C1 segment of cervical spinal cord (tissue), 14 donors: ENCODE results near the gene ZBTB33.

Experiments
- DNase-seq, 14 donors: peaks; one replicate each; lab custom pipeline; 2025; lab: John Stamatoyannopoulos, UW

Gene ZBTB33

GRCh38 chrX:120262859-120263708 lies 12.5 kb downstream of the ZBTB33 start:
- DNase-seq = peak in 5 of 14 donors; percentile 6 to 34 (median 26)

DNA sequence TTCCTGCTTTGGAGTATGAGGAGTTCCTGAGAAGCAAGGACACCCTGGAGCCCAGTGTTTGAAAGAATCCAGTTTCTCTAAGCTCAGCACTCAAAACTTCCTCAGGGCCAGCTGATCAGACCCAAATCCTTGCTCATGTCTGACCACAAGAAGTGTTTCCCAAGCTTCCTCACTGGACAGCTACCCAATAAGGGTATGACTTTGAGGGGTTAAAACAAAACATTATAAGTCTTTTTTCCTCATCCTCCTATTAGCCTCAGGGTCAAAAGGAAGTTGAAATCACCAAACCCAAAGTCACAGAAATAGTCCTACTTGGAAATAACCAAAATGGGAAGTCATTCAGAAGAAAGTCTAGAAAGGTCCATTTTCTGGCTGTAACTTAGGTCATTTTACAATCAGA lies 13.7 kb downstream of the ZBTB33 start:
- no peak for DNase-seq

DNA sequence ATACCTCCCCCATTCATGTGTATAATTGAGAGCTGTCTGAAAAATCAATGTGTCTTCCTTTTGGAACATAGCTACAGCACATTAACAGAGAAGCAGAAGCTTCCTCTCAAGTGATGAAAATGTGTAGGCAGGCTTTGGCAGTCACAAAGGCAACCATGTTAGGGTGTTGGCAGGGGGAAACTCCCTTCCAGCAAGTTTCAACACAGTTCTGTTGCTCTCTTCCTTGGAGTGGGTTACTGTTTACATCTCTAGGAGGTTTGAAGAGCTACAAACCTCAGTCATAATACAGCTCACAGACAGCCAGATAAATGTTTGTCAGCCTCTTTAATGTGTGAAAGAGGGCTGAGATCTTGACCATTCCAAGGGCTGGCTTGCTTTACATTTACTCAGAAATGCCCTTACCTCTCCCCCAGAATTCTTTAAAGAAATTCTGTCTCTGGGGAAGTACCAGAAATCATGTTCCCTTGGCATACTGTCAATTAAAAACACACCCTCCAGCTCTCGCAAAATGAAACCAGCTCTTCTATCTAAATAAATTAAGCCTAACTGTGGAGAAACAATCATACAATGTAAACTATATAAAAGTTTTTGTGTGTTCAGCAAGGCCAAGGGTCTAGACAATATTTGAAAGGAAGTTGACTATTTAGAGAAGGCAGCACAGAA lies 18.9 kb downstream of the ZBTB33 start:
- DNase-seq = no peak

DNA sequence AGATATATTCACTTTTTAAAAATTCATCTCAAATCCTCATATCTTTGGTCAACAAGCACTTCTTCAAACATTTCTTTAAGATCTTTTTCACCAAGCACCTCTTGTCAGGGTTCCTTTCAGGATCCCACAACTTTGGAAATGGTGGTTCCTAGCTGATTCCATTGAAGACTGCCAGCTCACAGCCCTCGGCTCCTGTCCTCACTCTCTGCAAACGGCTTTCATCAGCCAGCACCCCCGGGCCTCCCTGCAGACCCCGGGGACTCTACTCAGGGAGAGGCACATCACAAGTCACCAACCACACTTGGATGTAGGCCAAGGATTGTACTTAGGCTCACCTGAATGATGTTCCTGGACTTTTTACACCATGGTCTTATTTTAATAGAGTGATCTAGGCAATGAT lies 20.0 kb downstream of the ZBTB33 start:
- DNase-seq = no peak

DNA sequence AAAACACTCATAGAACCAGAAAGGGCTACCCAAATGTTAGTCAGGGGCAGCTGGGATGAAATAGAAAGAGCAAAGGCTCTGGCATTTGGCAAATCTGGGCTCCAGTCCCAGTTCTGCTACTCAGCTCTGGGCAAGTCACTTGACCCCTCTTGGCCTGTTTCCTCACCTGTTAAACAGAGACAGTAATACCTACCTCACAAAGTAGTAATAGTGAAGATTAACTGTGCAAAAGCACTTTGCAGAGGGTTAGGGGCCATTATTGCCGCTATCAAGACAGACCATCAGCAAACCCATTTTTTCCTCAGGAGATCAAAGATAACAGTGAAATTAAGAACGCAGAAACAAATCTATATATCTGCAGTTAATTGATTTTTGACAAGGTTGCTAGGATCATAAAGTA lies 20.6 kb downstream of the ZBTB33 start:
- no peak for DNase-seq

- DNase-seq = no peak
Measured at GRCh38 chrX:120274145-120274544, 23.5 kb downstream of the ZBTB33 start.

- DNase-seq = no peak
Measured at GRCh38 chrX:120274958-120275357, 24.3 kb downstream of the ZBTB33 start.

GRCh38 chrX:120281021-120281624 lies 30.5 kb downstream of the ZBTB33 start:
- DNase-seq = no peak

DNA sequence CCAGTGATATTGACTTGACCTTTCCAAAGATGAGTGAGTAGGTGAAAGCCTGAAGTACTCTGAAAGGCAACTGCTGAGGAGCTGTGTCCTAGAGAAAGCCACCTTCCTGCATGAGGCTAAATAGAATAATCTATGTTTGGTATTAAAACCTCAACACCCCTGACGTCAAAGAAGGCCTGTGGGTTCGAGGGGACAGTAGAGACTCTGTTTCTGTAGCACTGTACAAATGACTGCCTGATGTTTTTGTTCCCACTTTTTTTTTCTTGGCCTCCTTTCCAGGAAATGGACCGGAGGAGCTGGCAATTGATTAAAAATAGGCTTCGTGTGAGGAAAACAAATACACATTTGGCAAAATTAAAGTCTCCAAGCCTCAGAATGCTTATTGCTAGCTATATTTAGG lies 31.1 kb downstream of the ZBTB33 start:
- DNase-seq = no peak

GRCh38 chrX:120282697-120283096 lies 32.1 kb downstream of the ZBTB33 start:
- no peak for DNase-seq

- DNase-seq = no peak
Measured at GRCh38 chrX:120286733-120287512, 36.3 kb downstream of the ZBTB33 start.

DNA sequence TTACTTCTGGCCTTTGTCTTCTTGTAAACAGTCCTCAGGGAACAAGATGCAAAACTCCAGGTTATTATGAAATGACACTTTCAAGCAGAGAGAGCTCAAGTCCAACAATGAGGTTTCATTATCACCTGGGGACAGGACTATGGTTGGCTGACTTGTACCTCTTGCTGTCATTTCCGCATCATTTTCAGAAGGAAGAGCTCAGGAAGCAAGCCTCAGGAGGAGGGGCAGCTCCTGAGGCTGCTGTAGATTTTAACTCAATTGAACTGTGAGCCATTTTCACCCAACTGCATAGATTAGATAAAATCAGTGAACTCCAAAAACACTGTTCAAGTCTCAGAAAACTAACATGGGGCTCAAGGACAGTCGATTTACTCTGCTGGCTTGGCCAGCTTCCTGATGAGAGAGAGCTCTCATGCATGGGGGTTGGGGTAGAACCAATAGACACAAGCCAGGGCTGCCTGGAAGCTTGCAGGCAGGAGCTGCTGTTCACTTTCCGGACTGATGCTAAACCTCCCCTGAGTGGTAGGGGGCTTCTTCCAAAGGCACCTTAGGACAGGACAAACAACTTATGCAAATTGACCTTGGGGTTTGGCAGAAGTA lies 37.0 kb downstream of the ZBTB33 start:
- DNase-seq = peak in 1 of 14 donors; percentile 9

- no peak for DNase-seq
Measured at GRCh38 chrX:120290107-120290506, 39.5 kb downstream of the ZBTB33 start.

DNA sequence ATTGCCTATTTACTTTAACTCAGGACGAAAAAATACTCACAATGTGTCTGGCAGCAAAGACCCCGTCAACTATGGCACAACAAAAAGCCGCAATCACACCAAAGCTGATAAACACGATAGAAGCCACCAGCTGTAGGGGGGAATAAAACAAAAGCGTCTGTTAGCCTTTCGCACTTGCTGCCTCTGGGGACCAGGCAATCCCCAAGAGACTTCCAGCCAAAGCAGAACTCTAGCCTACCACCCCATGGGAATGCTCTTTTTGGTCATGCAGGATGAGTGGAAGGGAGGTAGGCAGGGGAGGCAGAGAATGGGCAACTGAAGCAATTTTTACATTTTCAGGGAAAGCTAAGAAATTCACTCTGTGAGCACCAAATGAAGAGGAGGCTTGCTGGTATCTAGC lies 40.6 kb downstream of the ZBTB33 start:
- no peak for DNase-seq

DNA sequence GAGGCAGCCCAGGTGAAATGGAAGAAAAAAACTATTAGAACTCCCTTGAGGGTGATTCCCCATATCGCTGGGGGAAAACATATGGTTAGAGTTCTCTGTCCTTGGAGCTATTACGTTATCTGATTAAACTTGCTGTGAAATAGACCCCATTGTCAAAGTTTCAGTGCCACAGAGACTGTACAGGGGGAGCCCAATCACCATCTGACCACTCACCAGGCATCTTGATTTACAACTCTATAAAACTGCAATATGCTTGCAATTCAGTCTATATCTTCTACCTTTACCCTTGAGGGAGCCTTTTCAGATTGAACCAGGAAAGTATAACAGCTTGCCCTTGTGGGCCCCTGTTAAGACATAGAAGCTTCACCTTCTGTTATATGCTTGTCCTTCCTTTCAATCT lies 42.4 kb downstream of the ZBTB33 start:
- no peak for DNase-seq

GRCh38 chrX:120294651-120295050 lies 44.0 kb downstream of the ZBTB33 start:
- DNase-seq = no peak

- no peak for DNase-seq
Measured at GRCh38 chrX:120297923-120298322, 47.3 kb downstream of the ZBTB33 start.

GRCh38 chrX:120299928-120300327 lies 49.3 kb downstream of the ZBTB33 start:
- DNase-seq = no peak

GRCh38 chrX:120301497-120301896 lies 50.9 kb downstream of the ZBTB33 start:
- no peak for DNase-seq

DNA sequence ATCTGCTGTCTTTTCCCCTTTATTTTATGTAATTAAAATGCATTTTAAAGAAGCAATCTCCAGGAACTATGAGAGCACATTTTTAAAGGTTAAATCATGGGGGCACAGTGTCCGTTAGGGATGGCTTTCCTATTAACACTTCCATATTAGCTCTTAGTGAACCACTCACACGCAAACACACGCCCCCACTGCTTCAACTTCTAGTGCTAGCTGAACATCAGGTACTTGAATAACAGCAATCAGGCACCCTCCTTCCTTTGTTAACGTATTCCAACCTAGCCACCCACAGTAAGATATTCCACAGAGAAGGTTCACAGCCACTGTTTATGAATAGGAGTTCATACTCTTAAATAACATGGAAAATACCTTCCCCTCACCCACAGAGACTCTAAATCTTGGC lies 51.3 kb downstream of the ZBTB33 start:
- no peak for DNase-seq

- peak in 4 of 14 donors; percentile 5 to 38 (median 7) for DNase-seq
Measured at GRCh38 chrX:120302434-120302833, 51.8 kb downstream of the ZBTB33 start.
